ENCODE results near the gene ARNT2.

Gene ARNT2

GRCh38 chr15:80591471-80591870 lies 187.3 kb downstream of the ARNT2 start:
- H3K4me1 Mint-ChIP-seq = no peaks in the 10 kb centered on the region
- ATAC-seq (ENCODE audit: low read depth) (no peak), DNase-seq (ENCODE audit: low spot score in 2 of 2) (no peak)
- H3K4me3 Mint-ChIP-seq = no peak overlapping the region
- peaks cover 9% of the 10 kb centered on the region for H3K27me3 Mint-ChIP-seq
- no peak overlapping the region for H3K27ac Mint-ChIP-seq
- H3K9me3 Mint-ChIP-seq = no peaks in the 10 kb centered on the region
- H3K36me3 Mint-ChIP-seq = no peaks in the 10 kb centered on the region

GRCh38 chr15:80591938-80592825 lies 188.0 kb downstream of the ARNT2 start:
- peaks cover 9% of the 10 kb centered on the region for H3K27me3 Mint-ChIP-seq
- DNase-seq (ENCODE audit: low spot score in 2 of 2) (no peak), ATAC-seq (ENCODE audit: low read depth) (no peak)
- no peaks in the 10 kb centered on the region for H3K9me3 Mint-ChIP-seq
- no peaks in the 10 kb centered on the region for H3K4me1 Mint-ChIP-seq
- H3K27ac Mint-ChIP-seq = no peak overlapping the region
- H3K36me3 Mint-ChIP-seq = no peaks in the 10 kb centered on the region
- H3K4me3 Mint-ChIP-seq = no peak overlapping the region

- Mint-ChIP-seq H3K9me3 (no peaks in the 10 kb centered on the region), H3K4me3 (no peak overlapping the region), H3K27ac (no peak overlapping the region), H3K36me3 (no peaks in the 10 kb centered on the region), H3K27me3 (peaks cover 4% of the 10 kb centered on the region), H3K4me1 (no peaks in the 10 kb centered on the region)
- ATAC-seq (ENCODE audit: low read depth) (no peak), DNase-seq (ENCODE audit: low spot score in 2 of 2) (no peak)
These were observed 189.4 kb downstream of the ARNT2 start for GRCh38 chr15:80593486-80594030.

GRCh38 chr15:80594091-80594889 lies 190.1 kb downstream of the ARNT2 start:
- H3K4me3 Mint-ChIP-seq = no peak overlapping the region
- H3K4me1 Mint-ChIP-seq = no peaks in the 10 kb centered on the region
- no peaks in the 10 kb centered on the region for H3K36me3 Mint-ChIP-seq
- no peaks in the 10 kb centered on the region for H3K9me3 Mint-ChIP-seq
- ATAC-seq (ENCODE audit: low read depth) (no peak), DNase-seq (ENCODE audit: low spot score in 2 of 2) (no peak)
- no peak overlapping the region for H3K27ac Mint-ChIP-seq
- H3K27me3 Mint-ChIP-seq = peaks cover 4% of the 10 kb centered on the region

- no peak for ATAC-seq (ENCODE audit: low read depth)
- Mint-ChIP-seq H3K4me3 (no peak overlapping the region), H3K27me3 (peaks cover 4% of the 10 kb centered on the region), H3K9me3 (peaks cover 1% of the 10 kb centered on the region), H3K4me1 (no peaks in the 10 kb centered on the region), H3K27ac (no peak overlapping the region), H3K36me3 (no peaks in the 10 kb centered on the region)
- no peak for DNase-seq (ENCODE audit: low spot score in 2 of 2)
These were observed 191.2 kb downstream of the ARNT2 start for GRCh38 chr15:80595396-80595795.

- ATAC-seq (ENCODE audit: low read depth) = no peak
- Mint-ChIP-seq H3K9me3 (peaks cover 3% of the 10 kb centered on the region), H3K4me3 (no peak overlapping the region), H3K27me3 (peaks cover 4% of the 10 kb centered on the region), H3K4me1 (no peaks in the 10 kb centered on the region), H3K36me3 (no peaks in the 10 kb centered on the region), H3K27ac (no peak overlapping the region)
- no peak for DNase-seq (ENCODE audit: low spot score in 2 of 2)
These were observed 192.4 kb downstream of the ARNT2 start for GRCh38 chr15:80596521-80596976.

GRCh38 chr15:80597076-80597475 lies 192.9 kb downstream of the ARNT2 start:
- H3K4me3 Mint-ChIP-seq = no peak overlapping the region
- no peaks in the 10 kb centered on the region for H3K36me3 Mint-ChIP-seq
- no peaks in the 10 kb centered on the region for H3K4me1 Mint-ChIP-seq
- peaks cover 4% of the 10 kb centered on the region for H3K27me3 Mint-ChIP-seq
- no peak for ATAC-seq (ENCODE audit: low read depth)
- H3K27ac Mint-ChIP-seq = no peak overlapping the region
- no peak for DNase-seq (ENCODE audit: low spot score in 2 of 2)
- peaks cover 3% of the 10 kb centered on the region for H3K9me3 Mint-ChIP-seq

- Mint-ChIP-seq H3K27ac (no peak overlapping the region), H3K4me1 (no peaks in the 10 kb centered on the region), H3K9me3 (peaks cover 3% of the 10 kb centered on the region), H3K27me3 (peaks cover 4% of the 10 kb centered on the region), H3K36me3 (no peaks in the 10 kb centered on the region), H3K4me3 (no peak overlapping the region)
- DNase-seq (ENCODE audit: low spot score in 2 of 2) = no peak
- no peak for ATAC-seq (ENCODE audit: low read depth)
These were observed 195.2 kb downstream of the ARNT2 start for GRCh38 chr15:80599359-80599758.

GRCh38 chr15:80600626-80601025 lies 196.4 kb downstream of the ARNT2 start:
- H3K9me3 Mint-ChIP-seq = peaks cover 3% of the 10 kb centered on the region
- ATAC-seq (ENCODE audit: low read depth) = no peak
- H3K36me3 Mint-ChIP-seq = no peaks in the 10 kb centered on the region
- H3K27ac Mint-ChIP-seq = no peak overlapping the region
- no peaks in the 10 kb centered on the region for H3K27me3 Mint-ChIP-seq
- H3K4me3 Mint-ChIP-seq = no peak overlapping the region
- DNase-seq (ENCODE audit: low spot score in 2 of 2) = no peak
- no peaks in the 10 kb centered on the region for H3K4me1 Mint-ChIP-seq

- H3K4me3 Mint-ChIP-seq = no peak overlapping the region
- H3K9me3 Mint-ChIP-seq = peaks cover 3% of the 10 kb centered on the region
- no peak overlapping the region for H3K27ac Mint-ChIP-seq
- H3K36me3 Mint-ChIP-seq = no peaks in the 10 kb centered on the region
- DNase-seq (ENCODE audit: low spot score in 2 of 2) (no peak), ATAC-seq (ENCODE audit: low read depth) (no peak)
- no peaks in the 10 kb centered on the region for H3K27me3 Mint-ChIP-seq
- no peaks in the 10 kb centered on the region for H3K4me1 Mint-ChIP-seq
These were observed 197.1 kb downstream of the ARNT2 start for GRCh38 chr15:80601256-80601655.

- no peak for DNase-seq (ENCODE audit: low spot score in 2 of 2)
- H3K36me3 Mint-ChIP-seq = no peaks in the 10 kb centered on the region
- no peaks in the 10 kb centered on the region for H3K4me1 Mint-ChIP-seq
- no peak for ATAC-seq (ENCODE audit: low read depth)
- H3K27ac Mint-ChIP-seq = no peak overlapping the region
- peaks cover 3% of the 10 kb centered on the region for H3K9me3 Mint-ChIP-seq
- no peaks in the 10 kb centered on the region for H3K27me3 Mint-ChIP-seq
- no peak overlapping the region for H3K4me3 Mint-ChIP-seq
These were observed 200.7 kb downstream of the ARNT2 start for GRCh38 chr15:80604583-80605575.

GRCh38 chr15:80605591-80606150 lies 201.5 kb downstream of the ARNT2 start:
- Mint-ChIP-seq H3K4me1 (no peaks in the 10 kb centered on the region), H3K4me3 (no peak overlapping the region), H3K27ac (no peak overlapping the region), H3K9me3 (no peaks in the 10 kb centered on the region), H3K36me3 (no peaks in the 10 kb centered on the region), H3K27me3 (no peaks in the 10 kb centered on the region)
- DNase-seq (ENCODE audit: low spot score in 2 of 2) (no peak), ATAC-seq (ENCODE audit: low read depth) (no peak)

- H3K9me3 Mint-ChIP-seq = no peaks in the 10 kb centered on the region
- H3K27me3 Mint-ChIP-seq = no peaks in the 10 kb centered on the region
- DNase-seq (ENCODE audit: low spot score in 2 of 2) (no peak), ATAC-seq (ENCODE audit: low read depth) (no peak)
- no peak overlapping the region for H3K27ac Mint-ChIP-seq
- H3K4me1 Mint-ChIP-seq = no peaks in the 10 kb centered on the region
- H3K36me3 Mint-ChIP-seq = no peaks in the 10 kb centered on the region
- no peak overlapping the region for H3K4me3 Mint-ChIP-seq
These were observed 202.4 kb downstream of the ARNT2 start for GRCh38 chr15:80606511-80607071.
